Vagina (tissue), 2 donors: Measurements from ENCODE around the gene LTBP3. TPM values are rescaled to one million over a fixed set of nuclear protein-coding genes. Genes with fewer than 3 reads are reported as not detected.
"Not testable (repeated sequence)": the region's sequence is repeated elsewhere in the genome, so short reads cannot be mapped to it uniquely, and the experiment has no call there.

Experiments
- DNase-seq, 2 donors: peaks; one replicate each; pipeline ENCODE4 v3.0.0-alpha.2; 2017; ENCODE audit errors: extremely low spot score in 2 of 2
- H3K27ac ChIP-seq: fragments of 200-600 bp; sonication (generic); one replicate; pipeline ENCODE4 v1.5.1; 2019
- H3K27me3 ChIP-seq: fragments of 200-600 bp; sonication (generic); one replicate; pipeline ENCODE4 v1.5.1; 2019
- H3K36me3 ChIP-seq, 2 donors: fragments of 200-600 bp; sonication (generic); one replicate each; pipeline ENCODE4 v1.5.1; 2017 to 2019
- H3K4me1 ChIP-seq: fragments of 200-600 bp; sonication (generic); one replicate; pipeline ENCODE4 v1.5.1; 2019
- H3K4me3 ChIP-seq, 2 donors: fragments of 200-600 bp; sonication (generic); 1 replicate in 1 of 2; 2 replicates in 1 of 2; pipeline ENCODE4 v1.5.1; 2016 to 2019
- H3K9me3 ChIP-seq: fragments of 200-600 bp; sonication (generic); one replicate; pipeline ENCODE4 v1.5.1; 2019
- CTCF ChIP-seq, 3 experiments: fragments of 450-650 bp in 2 of 3; fragments of 200-600 bp in 1 of 3; sonication (generic) in 1 of 3; IDR thresholded peaks; one replicate each; pipeline ENCODE4 v1.5.1; 2017 to 2019; ENCODE audit warnings: antibody characterized with exemption in 3 of 3, mild to moderate bottlenecking in 2 of 3, moderate library complexity in 2 of 3
- POLR2A ChIP-seq, 2 donors: fragments of 450-650 bp; IDR thresholded peaks; one replicate each; pipeline ENCODE4 v1.6.1; 2017; ENCODE audit warnings: antibody characterized with exemption in 2 of 2, mild to moderate bottlenecking in 2 of 2, moderate library complexity in 2 of 2
- POLR2AphosphoS5 ChIP-seq, 2 donors: sonication (generic); formaldehyde crosslinking; IDR thresholded peaks; one replicate each; pipeline ENCODE4 v1.9.0; 2017; ENCODE audit warnings: antibody characterized with exemption in 2 of 2, mild to moderate bottlenecking in 2 of 2, low read depth in 1 of 2; ENCODE audit not compliant: insufficient read depth in 1 of 2
- intact Hi-C: fragments of 100-400 bp; cut with DNase I; formaldehyde crosslinking; loops from one replicate; pipeline ENCODE4 v1.15.1; 2023
- total RNA-seq: library from RNA; depleted of rRNA; stranded (reverse); fragments of >200 nt; gene quantifications from one replicate; pipeline ENCODE4 v1.2.3, GENCODE V29; 2016

LTBP3 gene
- total RNA-seq, 1 donor from 2014 or later, result 246 TPM

- no peak for DNase-seq
- Histone ChIP-seq H3K9me3 (no peaks in the 10 kb centered on the region), H3K27me3 (no peaks in the 10 kb centered on the region), H3K36me3 (no peaks in the 10 kb centered on the region), H3K4me1 (no peaks in the 10 kb centered on the region), H3K4me3 (no peak overlapping the region), H3K27ac (no peak overlapping the region)
- intact Hi-C loops, result loop anchor here (10.0 kb wide), 1 partner anchor 242 kb away; no protein-coding TSS in a partner anchor
- TF ChIP-seq POLR2AphosphoS5 (IDR thresholded peaks at IDR 0.05; ENCODE audit: insufficient read depth in 1 of 2, low read depth in 1 of 2) (no peak), CTCF (IDR thresholded peaks at IDR 0.05) (peak in 1 of 3 experiments; percentile 9)
These were observed 41.8 kb downstream of the LTBP3 start for GRCh38 chr11:65516135-65516968.

DNA sequence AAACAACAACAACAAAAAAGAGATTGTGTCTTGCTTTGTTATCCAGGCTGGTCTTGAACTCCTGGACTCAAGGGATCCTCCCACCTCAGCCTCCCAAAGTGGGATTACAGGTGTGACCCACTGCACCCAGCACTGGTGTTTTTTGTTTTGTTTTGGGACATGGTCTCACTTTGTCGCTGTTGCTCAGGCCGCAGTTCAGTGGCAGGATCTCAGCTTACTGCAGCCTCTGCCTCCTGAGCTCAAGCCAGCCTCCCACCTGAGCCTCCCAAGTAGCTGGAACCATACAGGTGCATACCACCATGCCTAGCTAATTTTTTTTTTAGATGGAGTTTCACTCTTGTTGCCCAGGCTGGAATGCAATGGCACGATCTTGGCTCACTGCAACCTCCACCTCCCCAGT is 45.8 kb downstream of the LTBP3 start:
- not testable (repeated sequence) for H3K36me3 ChIP-seq, H3K27ac ChIP-seq, H3K4me3 ChIP-seq, DNase-seq, H3K9me3 ChIP-seq, H3K27me3 ChIP-seq
- H3K4me1 ChIP-seq, result peaks cover 17% of the 10 kb centered on the region
- intact Hi-C loops, result loop anchor here (10.0 kb wide), 1 partner anchor 238 kb away; no protein-coding TSS in a partner anchor

DNA sequence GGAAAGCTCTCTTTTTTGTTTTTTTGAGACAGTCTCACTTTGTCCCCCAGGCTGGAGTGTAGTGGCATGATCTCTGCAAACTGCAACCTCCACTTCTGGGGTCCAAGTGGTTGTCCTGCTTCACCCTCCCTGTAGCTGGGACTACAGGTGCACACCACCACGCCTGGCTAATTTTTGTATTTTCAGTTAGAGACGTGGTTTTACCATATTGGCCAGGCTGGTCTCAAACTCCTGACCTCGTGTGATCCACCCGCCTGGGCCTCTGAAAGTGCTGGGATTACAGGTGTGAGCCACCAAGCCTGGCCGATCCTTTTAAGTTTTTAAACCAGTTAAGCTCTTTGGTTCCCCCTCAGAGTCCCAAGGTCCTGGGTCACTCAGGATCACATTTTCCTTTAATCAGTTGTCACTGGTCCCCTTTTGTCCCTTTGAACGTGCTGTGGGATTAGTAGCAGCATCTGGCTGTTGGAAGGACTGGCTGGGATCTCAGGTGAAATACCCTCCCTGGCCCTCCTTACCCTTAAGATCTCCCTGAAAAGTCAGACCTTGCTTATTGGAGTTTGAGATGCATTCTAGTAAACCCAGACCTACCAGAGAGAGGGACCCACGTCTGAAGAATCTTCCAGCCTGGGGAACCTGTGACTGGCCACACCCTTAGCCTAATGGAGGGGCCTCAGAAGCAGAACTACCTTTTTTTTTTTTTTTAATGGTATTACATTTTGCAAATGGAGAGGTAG is 51.2 kb downstream of the LTBP3 start:
- no peak for TF ChIP-seq POLR2A (IDR thresholded peaks at IDR 0.05)
- TF ChIP-seq CTCF (IDR thresholded peaks at IDR 0.05), result peak in 1 of 3 experiments; percentile 8
- peak in 1 of 2 donors; percentile 59 for TF ChIP-seq POLR2AphosphoS5 (IDR thresholded peaks at IDR 0.05; ENCODE audit: insufficient read depth in 1 of 2, low read depth in 1 of 2)
- Histone ChIP-seq H3K36me3 (peaks cover 12 to 48% of the 10 kb centered on the region in 2 donors), H3K27ac (peak overlapping the region; percentile 100), H3K4me1 (peaks cover 49% of the 10 kb centered on the region), H3K4me3 (peak overlapping the region; percentile 77 to 83), H3K27me3 (no peaks in the 10 kb centered on the region), H3K9me3 (no peaks in the 10 kb centered on the region)
- intact Hi-C loops, result loop anchor here (5.0 kb wide), 1 partner anchor 35 kb away; no protein-coding TSS in a partner anchor
- no peak for DNase-seq

- peak overlapping the region; percentile 77 to 83 for H3K4me3 ChIP-seq
- peak overlapping the region; percentile 100 for H3K27ac ChIP-seq
- TF ChIP-seq POLR2AphosphoS5 (IDR thresholded peaks at IDR 0.05; ENCODE audit: insufficient read depth in 1 of 2, low read depth in 1 of 2) (peak in 1 of 2 donors; percentile 11), CTCF (IDR thresholded peaks at IDR 0.05) (no peak), POLR2A (IDR thresholded peaks at IDR 0.05) (peak in 1 of 2 donors; percentile 14)
- H3K36me3 ChIP-seq, result peaks cover 18 to 54% of the 10 kb centered on the region in 2 donors
- intact Hi-C loops, result loop anchor here (5.0 kb wide), 1 partner anchor 34 kb away; no protein-coding TSS in a partner anchor
- DNase-seq, result no peak
- H3K27me3 ChIP-seq, result no peaks in the 10 kb centered on the region
- peaks cover 49% of the 10 kb centered on the region for H3K4me1 ChIP-seq
- no peaks in the 10 kb centered on the region for H3K9me3 ChIP-seq
These were observed 51.8 kb downstream of the LTBP3 start for GRCh38 chr11:65506290-65506771.

GRCh38 chr11:65505466-65506289 is 52.5 kb downstream of the LTBP3 start:
- TF ChIP-seq POLR2A (IDR thresholded peaks at IDR 0.05), result peak in 1 of 2 donors; percentile 4
- no peak for TF ChIP-seq CTCF (IDR thresholded peaks at IDR 0.05)
- Histone ChIP-seq H3K9me3 (no peaks in the 10 kb centered on the region), H3K27ac (peak overlapping the region; percentile 100), H3K27me3 (no peaks in the 10 kb centered on the region), H3K4me1 (peaks cover 45% of the 10 kb centered on the region), H3K36me3 (peaks cover 19 to 59% of the 10 kb centered on the region in 2 donors), H3K4me3 (peak overlapping the region; percentile 77 to 83)
- DNase-seq, result no peak
- intact Hi-C loops, result loop anchor here (5.0 kb wide), 1 partner anchor 33 kb away; no protein-coding TSS in a partner anchor
